ENCODE measurements around the gene ENTPD1. TPM values are rescaled to one million over a fixed set of nuclear protein-coding genes. Genes with fewer than 3 reads are reported as not detected.

ENTPD1 gene
- total and polyA plus RNA-seq, 10 of the 15 experiments (the other 5 are each of a cell fraction or from before 2014, with no cell fraction given), result 110 to 413 (median 161) TPM

DNA sequence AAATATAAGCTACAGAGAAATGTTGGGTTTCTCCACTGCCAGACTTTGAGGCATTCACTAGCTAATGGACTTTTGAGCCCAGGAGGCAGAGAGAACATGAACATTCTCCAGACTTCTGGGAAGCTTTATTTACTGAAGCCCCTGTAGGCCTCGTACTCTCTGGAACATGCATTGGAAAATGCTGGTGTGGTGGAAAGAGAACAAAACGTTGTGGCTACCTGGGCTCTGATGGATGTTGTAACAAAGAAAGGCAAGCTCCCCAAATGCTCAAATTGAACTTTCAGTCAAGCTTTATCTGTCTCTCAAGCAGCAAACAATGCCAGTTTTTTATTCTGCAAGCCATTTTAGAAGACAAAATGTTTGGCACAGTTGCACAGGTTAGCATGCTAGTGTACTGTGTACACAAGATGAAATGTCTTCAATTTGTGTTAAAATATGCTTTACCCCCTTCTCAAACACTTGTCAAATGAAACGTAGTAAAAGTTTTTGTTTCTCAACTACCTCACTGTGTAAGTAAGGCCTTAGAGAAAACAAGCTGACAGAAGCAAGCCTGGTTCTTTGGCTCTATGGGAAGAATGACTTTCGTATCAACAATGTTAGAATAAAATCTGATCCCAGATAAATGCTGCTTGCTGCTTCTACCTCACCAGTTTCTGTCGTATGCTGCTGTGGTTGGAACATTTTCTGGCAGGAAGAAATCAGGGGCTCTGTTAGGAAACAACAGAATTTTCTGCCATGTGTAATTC lies 80.8 kb downstream of the ENTPD1 start:
- DNase-seq (ENCODE audit: low read depth, low spot score) (no peak), ATAC-seq (no peak), FAIRE-seq (no peak)
- Histone ChIP-seq H3K27me3 (replicated peaks in 1 of 2; ENCODE audit: control insufficient read depth in 2 of 2, insufficient read depth in 2 of 2, low read length in 1 of 2) (no peaks in the 10 kb centered on the region), H3K27ac (ENCODE audit: control insufficient read depth, insufficient read depth) (peak overlapping the region; percentile 98), H3K4me3 (0 out of 2 replicates have a peak overlapping the region, but pooled peaks have one; percentile 10), H3K79me2 (ENCODE audit: control insufficient read depth, insufficient read depth, low read length) (peaks cover 80% of the 10 kb centered on the region), H4K20me1 (ENCODE audit: control insufficient read depth, insufficient read depth) (no peaks in the 10 kb centered on the region), H3K4me1 (ENCODE audit: control insufficient read depth, insufficient read depth, low read length) (peaks cover 87% of the 10 kb centered on the region), H3K36me3 (ENCODE audit: control insufficient read depth in 2 of 2, insufficient read depth in 2 of 2, low read length in 1 of 2) (peaks cover 3 to 21% of the 10 kb centered on the region in 2 experiments; a peak in 2 of 4 replicates), H3K9ac (ENCODE audit: control insufficient read depth, insufficient read depth, low read length) (peak overlapping the region; percentile 76), H3K9me3 (replicated peaks; ENCODE audit: control insufficient read depth, insufficient read depth, low read length) (peaks cover 4% of the 10 kb centered on the region; the same call in 2 of the 3 replicates), H3K4me2 (ENCODE audit: control insufficient read depth, insufficient read depth) (peak overlapping the region; percentile 85), H2AFZ (ENCODE audit: control insufficient read depth, low read depth, low read length) (no peak overlapping the region)
- ChIA-PET CTCF (interaction anchor here (1.2 to 13.6 kb wide), 13 partner anchors 10 to 141 kb away, joined by 3 to 337 read pairs (median 9); partner anchors contain the start of genes ENTPD1 and TCTN3), POLR2A (interaction anchor here (0.6 to 18.0 kb wide), 7 partner anchors 18 to 435 kb away, joined by 3 to 451 read pairs (median 72); partner anchors contain the start of genes BLNK, ENTPD1 and TCTN3), RAD21 (ENCODE audit: unreplicated experiment) (interaction anchor here (1.1 to 17.3 kb wide), 14 partner anchors 10 to 454 kb away, joined by 3 to 374 read pairs (median 8); partner anchors contain the start of genes CC2D2B, ENTPD1 and TCTN3), SMC1A (ENCODE audit: uncharacterized antibody, unreplicated experiment) (interaction anchor here (0.6 to 25.1 kb wide), 8 partner anchors 5 to 542 kb away, joined by 4 to 795 read pairs (median 178); partner anchors contain the start of genes ENTPD1 and TCTN3)
- intact Hi-C loops (cut with micrococcal nuclease; ENCODE audit: unreplicated experiment) (loop anchor here (1.0 to 5.0 kb wide), 2 partner anchors 78 to 451 kb away; no protein-coding TSS in a partner anchor), in situ Hi-C loops (cut with MboI) (loop anchor here (10.0 kb wide), 1 partner anchor 72 kb away; no protein-coding TSS in a partner anchor)
- WGBS (ENCODE audit: insufficient coverage, insufficient replicate concordance, low lambda C conversion rate, missing lambda C conversion rate), result 31% methylated on average over 5 of the region's 5 CpGs
- BruUV-seq (replicated peaks), result no TSS peak
- no peak for TF ChIP-seq NFXL1 (IDR thresholded peaks at IDR 0.05; ENCODE audit: borderline replicate concordance)
- 0 out of 2 replicates have a peak, but pooled peaks have one; percentile 12 for TF ChIP-seq POLR2AphosphoS2 (IDR thresholded peaks at IDR 0.05; ENCODE audit: low read depth, low read length)
- no peak for TF ChIP-seq SUPT20H (IDR thresholded peaks at IDR 0.05; ENCODE audit: borderline replicate concordance, control insufficient read depth, low read depth, low read length)
- TF ChIP-seq POU2F2 (IDR thresholded peaks at IDR 0.05; ENCODE audit: borderline replicate concordance, low read depth, low read length), result no peak
- TF ChIP-seq SIN3A (IDR thresholded peaks at IDR 0.05; ENCODE audit: low read depth, low read length), result no peak
- no peak for TF ChIP-seq HCFC1 (IDR thresholded peaks at IDR 0.05; ENCODE audit: low read length)
- no peak for TF ChIP-seq JUND (IDR thresholded peaks at IDR 0.05; ENCODE audit: low read depth, low read length)
- no peak for TF ChIP-seq BMI1 (IDR thresholded peaks at IDR 0.05; ENCODE audit: borderline replicate concordance)
- no peak for TF ChIP-seq EGR1 (IDR thresholded peaks at IDR 0.05; ENCODE audit: borderline replicate concordance in 1 of 2, low read depth in 2 of 2, low read length in 2 of 2)
- no peak for TF ChIP-seq MYB (IDR thresholded peaks at IDR 0.05; ENCODE audit: borderline replicate concordance, low read depth, low read length)
- TF ChIP-seq, protein P1, sequence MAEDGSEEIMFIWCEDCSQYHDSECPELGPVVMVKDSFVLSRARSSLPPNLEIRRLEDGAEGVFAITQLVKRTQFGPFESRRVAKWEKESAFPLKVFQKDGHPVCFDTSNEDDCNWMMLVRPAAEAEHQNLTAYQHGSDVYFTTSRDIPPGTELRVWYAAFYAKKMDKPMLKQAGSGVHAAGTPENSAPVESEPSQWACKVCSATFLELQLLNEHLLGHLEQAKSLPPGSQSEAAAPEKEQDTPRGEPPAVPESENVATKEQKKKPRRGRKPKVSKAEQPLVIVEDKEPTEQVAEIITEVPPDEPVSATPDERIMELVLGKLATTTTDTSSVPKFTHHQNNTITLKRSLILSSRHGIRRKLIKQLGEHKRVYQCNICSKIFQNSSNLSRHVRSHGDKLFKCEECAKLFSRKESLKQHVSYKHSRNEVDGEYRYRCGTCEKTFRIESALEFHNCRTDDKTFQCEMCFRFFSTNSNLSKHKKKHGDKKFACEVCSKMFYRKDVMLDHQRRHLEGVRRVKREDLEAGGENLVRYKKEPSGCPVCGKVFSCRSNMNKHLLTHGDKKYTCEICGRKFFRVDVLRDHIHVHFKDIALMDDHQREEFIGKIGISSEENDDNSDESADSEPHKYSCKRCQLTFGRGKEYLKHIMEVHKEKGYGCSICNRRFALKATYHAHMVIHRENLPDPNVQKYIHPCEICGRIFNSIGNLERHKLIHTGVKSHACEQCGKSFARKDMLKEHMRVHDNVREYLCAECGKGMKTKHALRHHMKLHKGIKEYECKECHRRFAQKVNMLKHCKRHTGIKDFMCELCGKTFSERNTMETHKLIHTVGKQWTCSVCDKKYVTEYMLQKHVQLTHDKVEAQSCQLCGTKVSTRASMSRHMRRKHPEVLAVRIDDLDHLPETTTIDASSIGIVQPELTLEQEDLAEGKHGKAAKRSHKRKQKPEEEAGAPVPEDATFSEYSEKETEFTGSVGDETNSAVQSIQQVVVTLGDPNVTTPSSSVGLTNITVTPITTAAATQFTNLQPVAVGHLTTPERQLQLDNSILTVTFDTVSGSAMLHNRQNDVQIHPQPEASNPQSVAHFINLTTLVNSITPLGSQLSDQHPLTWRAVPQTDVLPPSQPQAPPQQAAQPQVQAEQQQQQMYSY (CRISPR knock-in tag; IDR thresholded peaks at IDR 0.05), result no peak
- TF ChIP-seq, protein P2, sequence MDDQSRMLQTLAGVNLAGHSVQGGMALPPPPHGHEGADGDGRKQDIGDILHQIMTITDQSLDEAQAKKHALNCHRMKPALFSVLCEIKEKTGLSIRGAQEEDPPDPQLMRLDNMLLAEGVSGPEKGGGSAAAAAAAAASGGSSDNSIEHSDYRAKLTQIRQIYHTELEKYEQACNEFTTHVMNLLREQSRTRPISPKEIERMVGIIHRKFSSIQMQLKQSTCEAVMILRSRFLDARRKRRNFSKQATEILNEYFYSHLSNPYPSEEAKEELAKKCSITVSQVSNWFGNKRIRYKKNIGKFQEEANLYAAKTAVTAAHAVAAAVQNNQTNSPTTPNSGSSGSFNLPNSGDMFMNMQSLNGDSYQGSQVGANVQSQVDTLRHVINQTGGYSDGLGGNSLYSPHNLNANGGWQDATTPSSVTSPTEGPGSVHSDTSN (IDR thresholded peaks at IDR 0.05; ENCODE audit: insufficient replicate concordance, low read depth, low read length), result no peak
- TF ChIP-seq, protein P3, sequence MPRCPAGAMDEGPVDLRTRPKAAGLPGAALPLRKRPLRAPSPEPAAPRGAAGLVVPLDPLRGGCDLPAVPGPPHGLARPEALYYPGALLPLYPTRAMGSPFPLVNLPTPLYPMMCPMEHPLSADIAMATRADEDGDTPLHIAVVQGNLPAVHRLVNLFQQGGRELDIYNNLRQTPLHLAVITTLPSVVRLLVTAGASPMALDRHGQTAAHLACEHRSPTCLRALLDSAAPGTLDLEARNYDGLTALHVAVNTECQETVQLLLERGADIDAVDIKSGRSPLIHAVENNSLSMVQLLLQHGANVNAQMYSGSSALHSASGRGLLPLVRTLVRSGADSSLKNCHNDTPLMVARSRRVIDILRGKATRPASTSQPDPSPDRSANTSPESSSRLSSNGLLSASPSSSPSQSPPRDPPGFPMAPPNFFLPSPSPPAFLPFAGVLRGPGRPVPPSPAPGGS (IDR thresholded peaks at IDR 0.05; ENCODE audit: borderline replicate concordance, insufficient read depth, low read depth, low read length, poor library complexity, severe bottlenecking), result no peak
